Immature natural killer cell (primary cell): ENCODE measurements around the gene GUCA2A. TPM values are rescaled to one million over a fixed set of nuclear protein-coding genes. Genes with fewer than 3 reads are reported as not detected.

Experiments used
- DNase-seq, 3 donors: peaks; one replicate each; pipeline ENCODE4 v3.0.0; 2022; ENCODE audit warnings: mixed read lengths in 1 of 3
- H3K27ac Mint-ChIP-seq, 6 donors: one replicate each; pipeline ENCODE4 v1.8.0; 2020; ENCODE audit warnings: mixed read lengths in 6 of 6, mild to moderate bottlenecking in 5 of 6, inconsistent platforms in 4 of 6, moderate library complexity in 3 of 6
- H3K27me3 Mint-ChIP-seq, 3 donors: one replicate each; pipeline ENCODE4 v1.8.0; 2020 to 2021; ENCODE audit warnings: low read depth in 3 of 3, mild to moderate bottlenecking in 3 of 3, mixed read lengths in 3 of 3, moderate library complexity in 3 of 3, inconsistent platforms in 1 of 3
- H3K36me3 Mint-ChIP-seq, 3 donors: one replicate each; pipeline ENCODE4 v1.8.0; 2020; ENCODE audit warnings: mixed read lengths in 3 of 3, inconsistent platforms in 2 of 3, mild to moderate bottlenecking in 2 of 3
- H3K4me1 Mint-ChIP-seq, 2 donors: one replicate each; pipeline ENCODE4 v1.8.0; 2020; ENCODE audit warnings: inconsistent platforms in 2 of 2, mild to moderate bottlenecking in 2 of 2, mixed read lengths in 2 of 2, moderate library complexity in 1 of 2
- H3K4me3 Mint-ChIP-seq, 5 donors: one replicate each; pipeline ENCODE4 v1.8.0; 2020; ENCODE audit warnings: mild to moderate bottlenecking in 5 of 5, mixed read lengths in 5 of 5, inconsistent platforms in 3 of 5, moderate library complexity in 3 of 5
- H3K9me3 Mint-ChIP-seq, 6 donors: one replicate each; pipeline ENCODE4 v1.8.0; 2020; ENCODE audit warnings: mild to moderate bottlenecking in 6 of 6, mixed read lengths in 6 of 6, inconsistent platforms in 4 of 6, moderate library complexity in 3 of 6
- polyA plus RNA-seq, 3 donors: library from polyadenylated mRNA; unstranded; fragments of 300-500 nt; fragmentation: Illumina TruSeq; gene quantifications; one replicate each; pipeline ENCODE4 v1.2.3, GENCODE V29; 2021

Gene GUCA2A
- polyA plus RNA-seq, 3 donors from 2014 or later = not detected

- Mint-ChIP-seq H3K9me3 (no peaks in the 10 kb centered on the region), H3K4me3 (no peak overlapping the region), H3K27me3 (peaks cover 1 to 2% (median 1%) of the 10 kb centered on the region in 3 donors), H3K27ac (no peak overlapping the region), H3K36me3 (no peaks in the 10 kb centered on the region), H3K4me1 (no peaks in the 10 kb centered on the region)
- DNase-seq = no peak
Observed at GRCh38 chr1:42128499-42128898, 36.0 kb downstream of the GUCA2A start.

- H3K27me3 Mint-ChIP-seq = peaks cover 1 to 2% (median 1%) of the 10 kb centered on the region in 3 donors
- DNase-seq = no peak
- H3K9me3 Mint-ChIP-seq = no peaks in the 10 kb centered on the region
- H3K36me3 Mint-ChIP-seq = no peaks in the 10 kb centered on the region
- H3K27ac Mint-ChIP-seq = no peak overlapping the region
- no peak overlapping the region for H3K4me3 Mint-ChIP-seq
- no peaks in the 10 kb centered on the region for H3K4me1 Mint-ChIP-seq
Observed at GRCh38 chr1:42127767-42128166, 36.8 kb downstream of the GUCA2A start.

- Mint-ChIP-seq H3K27ac (no peak overlapping the region), H3K4me3 (no peak overlapping the region), H3K9me3 (no peaks in the 10 kb centered on the region), H3K36me3 (no peaks in the 10 kb centered on the region), H3K27me3 (peaks cover 1 to 2% (median 1%) of the 10 kb centered on the region in 3 donors), H3K4me1 (no peaks in the 10 kb centered on the region)
- no peak for DNase-seq
Observed at GRCh38 chr1:42125552-42125951, 39.0 kb downstream of the GUCA2A start.

GRCh38 chr1:42122408-42122807, 42.1 kb downstream of the GUCA2A start:
- H3K27ac Mint-ChIP-seq = no peak overlapping the region
- H3K27me3 Mint-ChIP-seq = peaks cover 0 to 2% (median 1%) of the 10 kb centered on the region in 3 donors
- H3K4me1 Mint-ChIP-seq = no peaks in the 10 kb centered on the region
- H3K36me3 Mint-ChIP-seq = peaks cover 0 to under 1% (median 0%) of the 10 kb centered on the region in 3 donors
- H3K9me3 Mint-ChIP-seq = no peaks in the 10 kb centered on the region
- H3K4me3 Mint-ChIP-seq = no peak overlapping the region
- DNase-seq = no peak

- no peak overlapping the region for H3K27ac Mint-ChIP-seq
- H3K9me3 Mint-ChIP-seq = no peaks in the 10 kb centered on the region
- no peaks in the 10 kb centered on the region for H3K4me1 Mint-ChIP-seq
- peaks cover 0 to 4% (median 0%) of the 10 kb centered on the region in 3 donors for H3K36me3 Mint-ChIP-seq
- DNase-seq = no peak
- peaks cover 0 to 10% (median 0%) of the 10 kb centered on the region in 3 donors for H3K27me3 Mint-ChIP-seq
- no peak overlapping the region for H3K4me3 Mint-ChIP-seq
Observed at GRCh38 chr1:42118125-42118524, 46.4 kb downstream of the GUCA2A start.

GRCh38 chr1:42117214-42117613, 47.3 kb downstream of the GUCA2A start:
- Mint-ChIP-seq H3K4me1 (no peaks in the 10 kb centered on the region), H3K9me3 (no peaks in the 10 kb centered on the region), H3K27me3 (peaks cover 0 to 10% (median 0%) of the 10 kb centered on the region in 3 donors), H3K4me3 (no peak overlapping the region), H3K27ac (no peak overlapping the region), H3K36me3 (peaks cover 0 to 4% (median 0%) of the 10 kb centered on the region in 3 donors)
- DNase-seq = no peak

GRCh38 chr1:42114229-42114628, 50.3 kb downstream of the GUCA2A start:
- H3K4me1 Mint-ChIP-seq = no peaks in the 10 kb centered on the region

More at GRCh38 chr1:42114229-42114628, 50.3 kb downstream of the GUCA2A start:
- Mint-ChIP-seq H3K27me3 (peaks cover 2 to 10% (median 2%) of the 10 kb centered on the region in 3 donors), H3K27ac (no peak overlapping the region), H3K36me3 (peaks cover 0 to 4% (median 0%) of the 10 kb centered on the region in 3 donors), H3K9me3 (no peaks in the 10 kb centered on the region), H3K4me3 (no peak overlapping the region)
- DNase-seq = no peak

Other genes starting within 250 kb of the GUCA2A start
- gene HIVEP3, start 245.8 kb downstream of the GUCA2A start, polyA plus RNA-seq = 10 to 100 TPM in 2 of 3 donors, 1 to 10 TPM in 1; 9.8 to 24.1 (median 15.5) TPM
- not detected for gene GUCA2B, start 11.3 kb downstream of the GUCA2A start, polyA plus RNA-seq
- gene FOXJ3, start 170.5 kb upstream of the GUCA2A start, polyA plus RNA-seq = 10 to 100 TPM; 16.3 to 32.3 (median 24.5) TPM
- 1 to 10 TPM in 1 of 3 donors, under 1 TPM in 2; 0.34 to 1.1 (median 0.58) TPM for gene RIMKLA, start 216.0 kb upstream of the GUCA2A start, polyA plus RNA-seq